ENCODE data around the gene SNAI1.

SNAI1 gene

GRCh38 chr20:50029697-50030461 lies 47.1 kb downstream of the SNAI1 start:
- 33% methylated on average over 15 of the region's 19 CpGs for WGBS
- no peaks in the 10 kb centered on the region for H3K27me3 ChIP-seq (ENCODE audit: control insufficient read depth in 1 of 2, insufficient read depth in 1 of 2, low read length in 2 of 2)
- no peaks in the 10 kb centered on the region for H3K36me3 ChIP-seq (ENCODE audit: control insufficient read depth in 1 of 2, insufficient read depth in 2 of 2, low read depth in 1 of 2, low read length in 2 of 2)
- no peak overlapping the region for H3K4me2 ChIP-seq (ENCODE audit: low read length, poor library complexity, severe bottlenecking)
- H2BK120ac ChIP-seq (ENCODE audit: low read depth, low read length): peak overlapping the region; percentile 88
- H2AK5ac ChIP-seq (ENCODE audit: low read length, severe bottlenecking): peak overlapping the region; percentile 37
- H3K4me1 ChIP-seq (ENCODE audit: control insufficient read depth, insufficient read depth, low read depth, low read length): peaks cover 41% of the 10 kb centered on the region
- peak overlapping the region; percentile 52 for H3K9ac ChIP-seq (ENCODE audit: low read length)
- peak overlapping the region in 1 of 2 experiments; percentile 86 for H3K14ac ChIP-seq (ENCODE audit: low read length in 2 of 2)
- peaks cover 7% of the 10 kb centered on the region for H3K9me3 ChIP-seq (ENCODE audit: control insufficient read depth, low read length)
- no peak overlapping the region for H3K27ac ChIP-seq (ENCODE audit: low read length, poor library complexity, severe bottlenecking)
- no peak overlapping the region for H3K23ac ChIP-seq (ENCODE audit: low read length in 2 of 2)
- peak overlapping the region; percentile 95 for H4K8ac ChIP-seq (ENCODE audit: low read length)
- H3K18ac ChIP-seq (ENCODE audit: low read depth in 1 of 2, low read length in 2 of 2): peak overlapping the region; percentile 93 to 95
- H2BK12ac ChIP-seq (ENCODE audit: low read length in 2 of 2): peak overlapping the region; percentile 98 to 99
- no peak overlapping the region for H2AFZ ChIP-seq (ENCODE audit: low read depth, low read length)
- DNase-seq: peak; percentile 99
- no peak overlapping the region for H2BK5ac ChIP-seq (ENCODE audit: low read depth, low read length, poor library complexity, severe bottlenecking)
- H2BK15ac ChIP-seq (ENCODE audit: low read depth, poor library complexity, severe bottlenecking): peak overlapping the region; percentile 90
- H3K4ac ChIP-seq (ENCODE audit: low read depth in 1 of 2, low read length in 2 of 2): peak overlapping the region; percentile 80 to 88
- no peak overlapping the region for H3K4me3 ChIP-seq (ENCODE audit: insufficient read depth in 1 of 2, low read depth in 1 of 2, low read length in 2 of 2)
- H4K91ac ChIP-seq (ENCODE audit: low read length): peak overlapping the region; percentile 98
- H3K79me1 ChIP-seq (replicated peaks; ENCODE audit: low read length, poor library complexity, severe bottlenecking): no peaks in the 10 kb centered on the region

GRCh38 chr20:50032955-50033666 lies 50.3 kb downstream of the SNAI1 start:
- Histone ChIP-seq H3K14ac (ENCODE audit: low read length in 2 of 2) (peak overlapping the region in 1 of 2 experiments; percentile 84), H2BK120ac (ENCODE audit: low read depth, low read length) (peak overlapping the region; percentile 54), H3K18ac (ENCODE audit: low read depth in 1 of 2, low read length in 2 of 2) (peak overlapping the region; percentile 77 to 88), H3K23ac (ENCODE audit: low read length in 2 of 2) (no peak overlapping the region), H3K27ac (ENCODE audit: low read length, poor library complexity, severe bottlenecking) (no peak overlapping the region), H2AK5ac (ENCODE audit: low read length, severe bottlenecking) (peak overlapping the region; percentile 62), H4K91ac (ENCODE audit: low read length) (peak overlapping the region; percentile 80), H3K4me1 (ENCODE audit: control insufficient read depth, insufficient read depth, low read depth, low read length) (peaks cover 33% of the 10 kb centered on the region), H3K9ac (ENCODE audit: low read length) (peak overlapping the region; percentile 59), H3K36me3 (ENCODE audit: control insufficient read depth in 1 of 2, insufficient read depth in 2 of 2, low read depth in 1 of 2, low read length in 2 of 2) (no peaks in the 10 kb centered on the region), H4K8ac (ENCODE audit: low read length) (peak overlapping the region; percentile 82), H3K79me1 (replicated peaks; ENCODE audit: low read length, poor library complexity, severe bottlenecking) (no peaks in the 10 kb centered on the region), H2BK5ac (ENCODE audit: low read depth, low read length, poor library complexity, severe bottlenecking) (no peak overlapping the region), H2BK12ac (ENCODE audit: low read length in 2 of 2) (peak overlapping the region; percentile 85 to 94), H3K9me3 (ENCODE audit: control insufficient read depth, low read length) (peaks cover 7% of the 10 kb centered on the region), H3K4me2 (ENCODE audit: low read length, poor library complexity, severe bottlenecking) (no peak overlapping the region), H3K4me3 (ENCODE audit: insufficient read depth in 1 of 2, low read depth in 1 of 2, low read length in 2 of 2) (no peak overlapping the region), H2AFZ (ENCODE audit: low read depth, low read length) (no peak overlapping the region), H3K4ac (ENCODE audit: low read depth in 1 of 2, low read length in 2 of 2) (peak overlapping the region; percentile 52 to 75), H2BK15ac (ENCODE audit: low read depth, poor library complexity, severe bottlenecking) (no peak overlapping the region), H3K27me3 (ENCODE audit: control insufficient read depth in 1 of 2, insufficient read depth in 1 of 2, low read length in 2 of 2) (peaks cover 8 to 12% of the 10 kb centered on the region in 2 experiments)
- 95% methylated on average over 8 of the region's 9 CpGs for WGBS
- DNase-seq: no peak

GRCh38 chr20:50034567-50035180 lies 51.9 kb downstream of the SNAI1 start:
- Histone ChIP-seq H3K27ac (ENCODE audit: low read length, poor library complexity, severe bottlenecking) (peak overlapping the region; percentile 32), H2AFZ (ENCODE audit: low read depth, low read length) (no peak overlapping the region), H2BK120ac (ENCODE audit: low read depth, low read length) (peak overlapping the region; percentile 93), H2BK5ac (ENCODE audit: low read depth, low read length, poor library complexity, severe bottlenecking) (no peak overlapping the region), H3K4me3 (ENCODE audit: insufficient read depth in 1 of 2, low read depth in 1 of 2, low read length in 2 of 2) (no peak overlapping the region), H2BK15ac (ENCODE audit: low read depth, poor library complexity, severe bottlenecking) (peak overlapping the region; percentile 94), H3K79me1 (replicated peaks; ENCODE audit: low read length, poor library complexity, severe bottlenecking) (no peaks in the 10 kb centered on the region), H3K14ac (ENCODE audit: low read length in 2 of 2) (peak overlapping the region in 1 of 2 experiments; percentile 62), H2AK5ac (ENCODE audit: low read length, severe bottlenecking) (peak overlapping the region; percentile 82), H3K18ac (ENCODE audit: low read depth in 1 of 2, low read length in 2 of 2) (peak overlapping the region; percentile 83 to 85), H3K4me2 (ENCODE audit: low read length, poor library complexity, severe bottlenecking) (no peak overlapping the region), H3K9ac (ENCODE audit: low read length) (peak overlapping the region; percentile 68), H4K8ac (ENCODE audit: low read length) (peak overlapping the region; percentile 81), H3K4me1 (ENCODE audit: control insufficient read depth, insufficient read depth, low read depth, low read length) (peaks cover 27% of the 10 kb centered on the region), H3K4ac (ENCODE audit: low read depth in 1 of 2, low read length in 2 of 2) (peak overlapping the region; percentile 86 to 91), H4K91ac (ENCODE audit: low read length) (peak overlapping the region; percentile 89), H3K36me3 (ENCODE audit: control insufficient read depth in 1 of 2, insufficient read depth in 2 of 2, low read depth in 1 of 2, low read length in 2 of 2) (no peaks in the 10 kb centered on the region), H3K23ac (ENCODE audit: low read length in 2 of 2) (no peak overlapping the region), H2BK12ac (ENCODE audit: low read length in 2 of 2) (peak overlapping the region; percentile 88 to 95), H3K27me3 (ENCODE audit: control insufficient read depth in 1 of 2, insufficient read depth in 1 of 2, low read length in 2 of 2) (peaks cover 8 to 17% of the 10 kb centered on the region in 2 experiments), H3K9me3 (ENCODE audit: control insufficient read depth, low read length) (peaks cover 1% of the 10 kb centered on the region)
- WGBS: 89% methylated on average over 9 of the region's 9 CpGs
- DNase-seq: peak; percentile 51

- H3K4ac ChIP-seq (ENCODE audit: low read depth in 1 of 2, low read length in 2 of 2): no peak overlapping the region
- no peak overlapping the region for H4K91ac ChIP-seq (ENCODE audit: low read length)
- H3K14ac ChIP-seq (ENCODE audit: low read length in 2 of 2): no peak overlapping the region
- H3K79me1 ChIP-seq (replicated peaks; ENCODE audit: low read length, poor library complexity, severe bottlenecking): no peaks in the 10 kb centered on the region
- H3K9ac ChIP-seq (ENCODE audit: low read length): no peak overlapping the region
- no peak overlapping the region for H3K4me2 ChIP-seq (ENCODE audit: low read length, poor library complexity, severe bottlenecking)
- no peaks in the 10 kb centered on the region for H3K36me3 ChIP-seq (ENCODE audit: control insufficient read depth in 1 of 2, insufficient read depth in 2 of 2, low read depth in 1 of 2, low read length in 2 of 2)
- H3K27ac ChIP-seq (ENCODE audit: low read length, poor library complexity, severe bottlenecking): no peak overlapping the region
- H2AK5ac ChIP-seq (ENCODE audit: low read length, severe bottlenecking): no peak overlapping the region
- 68% methylated on average over 3 of the region's 3 CpGs for WGBS
- no peak overlapping the region for H2AFZ ChIP-seq (ENCODE audit: low read depth, low read length)
- no peaks in the 10 kb centered on the region for H3K9me3 ChIP-seq (ENCODE audit: control insufficient read depth, low read length)
- peaks cover 13% of the 10 kb centered on the region for H3K4me1 ChIP-seq (ENCODE audit: control insufficient read depth, insufficient read depth, low read depth, low read length)
- no peak overlapping the region for H2BK120ac ChIP-seq (ENCODE audit: low read depth, low read length)
- H2BK12ac ChIP-seq (ENCODE audit: low read length in 2 of 2): no peak overlapping the region
- no peak overlapping the region for H3K23ac ChIP-seq (ENCODE audit: low read length in 2 of 2)
- H3K27me3 ChIP-seq (ENCODE audit: control insufficient read depth in 1 of 2, insufficient read depth in 1 of 2, low read length in 2 of 2): peaks cover 8 to 17% of the 10 kb centered on the region in 2 experiments
- H2BK15ac ChIP-seq (ENCODE audit: low read depth, poor library complexity, severe bottlenecking): peak overlapping the region; percentile 20
- no peak overlapping the region for H3K4me3 ChIP-seq (ENCODE audit: insufficient read depth in 1 of 2, low read depth in 1 of 2, low read length in 2 of 2)
- no peak for DNase-seq
- no peak overlapping the region for H4K8ac ChIP-seq (ENCODE audit: low read length)
- no peak overlapping the region for H3K18ac ChIP-seq (ENCODE audit: low read depth in 1 of 2, low read length in 2 of 2)
- H2BK5ac ChIP-seq (ENCODE audit: low read depth, low read length, poor library complexity, severe bottlenecking): no peak overlapping the region
Measured at GRCh38 chr20:50036703-50037102, 53.9 kb downstream of the SNAI1 start.

Measured in mesenchymal stem cell (in vitro differentiated cells and primary cell).